HTERT RPE-1 (cell line): ENCODE data around the gene ZNF488.

ENCODE experiments used
- in situ Hi-C: fragments of 300-500 bp; cut with MboI; formaldehyde crosslinking; loops from 4 replicates; pipeline ENCODE4 v1.14.3; 2020; ENCODE audit warnings: low sequenced_read_pairs

Gene ZNF488

DNA sequence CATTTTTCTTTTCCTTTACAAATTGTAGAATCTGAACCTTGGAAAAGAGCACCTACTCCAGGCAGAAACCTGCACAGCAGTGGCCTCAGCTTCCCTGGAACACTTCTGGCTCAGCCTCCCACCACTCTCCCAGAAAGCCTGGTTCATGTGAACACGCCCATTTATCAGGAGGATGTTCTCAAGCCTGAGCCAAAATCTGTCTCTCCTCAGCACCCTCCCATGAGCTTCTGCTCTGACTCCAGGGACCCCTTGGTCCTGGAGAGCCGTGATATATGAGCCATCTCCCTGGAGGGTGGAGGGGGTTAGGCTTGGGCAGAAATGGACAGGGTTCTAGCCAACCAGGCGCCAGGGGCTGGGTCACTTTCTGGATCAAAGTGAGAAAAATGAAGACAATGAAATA, 51.7 kb downstream of the ZNF488 start:
- in situ Hi-C loops = no loop called here

DNA sequence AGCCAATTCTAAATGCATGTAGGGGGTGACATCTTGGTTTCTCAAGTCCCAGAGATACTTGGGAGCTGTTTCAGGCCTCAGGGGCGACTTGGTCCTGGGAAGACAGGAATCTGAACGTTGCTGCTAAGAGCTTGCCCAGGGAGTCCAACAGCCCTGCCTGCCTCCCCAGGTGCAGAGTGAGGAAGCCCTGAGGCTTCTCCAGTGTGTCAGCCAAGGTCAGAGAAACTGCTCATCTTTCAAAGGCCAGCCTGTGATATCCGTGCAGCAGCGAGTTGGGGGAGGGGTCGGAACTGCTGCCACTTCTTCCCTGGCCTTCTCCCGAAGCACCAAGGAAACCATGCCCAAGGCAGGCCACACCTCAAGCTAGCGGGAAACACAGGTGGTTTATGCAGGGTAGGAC, 52.1 kb downstream of the ZNF488 start:
- in situ Hi-C loops = no loop called here

DNA sequence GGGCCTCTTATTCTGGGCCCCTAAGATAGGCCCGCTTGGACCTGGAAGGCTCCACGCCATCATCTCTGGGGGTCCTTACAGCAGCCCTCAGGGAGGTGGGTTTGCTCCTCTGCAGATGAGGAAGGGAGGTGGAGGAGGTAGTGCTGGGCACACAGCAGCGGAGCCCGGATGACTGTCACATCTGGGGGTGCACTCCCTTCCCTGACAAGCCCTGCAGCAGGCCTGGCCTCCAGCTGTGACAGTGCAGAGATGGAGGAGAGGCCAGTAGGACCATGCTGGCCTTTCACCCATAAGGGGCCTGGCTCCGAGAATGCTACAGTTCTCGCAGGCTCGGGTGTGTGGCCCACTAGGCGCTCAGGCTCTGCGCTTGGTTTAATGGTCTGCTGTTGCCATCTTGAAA, 52.6 kb downstream of the ZNF488 start:
- in situ Hi-C loops = no loop called here

DNA sequence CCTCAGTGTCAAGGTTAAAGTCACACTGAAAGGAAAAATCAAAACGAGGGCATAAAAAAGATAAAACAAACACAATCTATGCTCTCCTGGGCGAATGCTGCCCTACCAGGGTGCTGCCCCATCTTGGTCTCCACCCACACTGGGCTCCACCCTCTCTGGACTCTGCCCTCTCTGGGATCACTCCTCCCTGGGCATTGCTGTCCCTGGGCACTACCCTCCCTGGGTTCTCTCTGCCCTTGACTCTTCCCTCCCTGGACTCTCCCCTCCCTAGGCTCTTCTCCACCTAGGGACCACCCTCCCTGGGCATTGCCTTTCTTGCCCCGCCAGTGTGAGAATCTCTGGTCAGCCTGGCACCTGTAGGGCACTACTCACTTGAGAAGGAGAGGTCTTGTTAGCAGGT, 53.3 kb downstream of the ZNF488 start:
- in situ Hi-C loops = no loop called here

DNA sequence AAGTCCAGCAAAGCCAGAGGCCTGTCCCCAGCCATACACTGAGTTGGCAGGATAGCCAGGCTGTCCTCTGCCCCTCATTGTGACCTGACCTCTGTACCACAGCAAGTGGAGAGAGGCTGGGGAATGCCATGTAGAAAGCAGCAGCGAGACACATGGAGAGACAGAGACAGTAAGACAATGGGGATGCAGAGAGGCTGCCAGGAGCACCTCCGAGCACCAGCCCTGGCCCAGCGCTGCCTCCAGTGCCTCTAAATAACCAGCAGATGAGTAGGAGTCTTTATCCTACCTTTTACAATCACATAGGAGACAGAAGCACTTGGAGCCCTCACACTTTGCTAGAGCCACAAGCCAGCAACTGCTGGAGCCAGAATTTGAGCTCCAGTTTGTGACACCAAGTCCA, 53.7 kb downstream of the ZNF488 start:
- in situ Hi-C loops = no loop called here

DNA sequence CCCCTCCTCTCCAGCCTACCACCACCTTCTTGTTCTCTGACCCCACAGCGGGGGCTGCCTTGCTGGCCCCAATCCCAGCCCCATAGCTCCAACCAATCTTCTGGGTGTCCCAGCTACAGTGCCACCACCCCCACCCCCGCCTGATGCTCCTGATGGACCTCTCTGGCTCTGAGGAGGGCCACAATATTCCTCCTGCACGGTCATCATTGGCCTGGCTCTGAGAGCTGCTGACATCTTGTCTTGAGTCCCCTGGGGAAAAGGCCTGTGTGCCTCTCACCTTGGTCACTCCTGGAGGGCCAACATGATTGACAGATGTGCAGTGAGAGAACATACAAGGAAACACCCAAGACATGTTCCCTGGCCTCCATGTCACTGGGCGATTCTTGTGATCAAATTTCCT, 54.2 kb downstream of the ZNF488 start:
- in situ Hi-C loops = no loop called here

DNA sequence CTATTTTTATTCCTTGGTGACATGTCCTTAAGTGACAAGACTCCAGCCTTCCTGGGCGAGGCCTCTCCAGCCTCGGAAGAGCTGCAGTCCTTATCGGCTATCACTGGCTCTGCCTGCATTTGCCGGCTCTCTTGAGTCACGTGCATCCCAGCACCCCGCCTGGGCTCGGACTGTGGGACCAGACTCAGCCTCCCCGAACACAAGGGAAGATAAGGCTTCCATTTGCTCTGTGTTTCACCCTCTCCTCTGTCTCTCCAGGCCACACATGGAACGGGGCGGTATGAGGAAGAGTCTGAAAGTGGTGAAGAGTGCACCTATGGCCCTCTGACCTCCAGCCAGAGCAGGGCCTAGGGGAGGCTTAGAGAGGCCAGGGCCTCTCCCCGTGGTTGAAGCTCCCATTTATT, 57.2 kb downstream of the ZNF488 start:
- in situ Hi-C loops = no loop called here

DNA sequence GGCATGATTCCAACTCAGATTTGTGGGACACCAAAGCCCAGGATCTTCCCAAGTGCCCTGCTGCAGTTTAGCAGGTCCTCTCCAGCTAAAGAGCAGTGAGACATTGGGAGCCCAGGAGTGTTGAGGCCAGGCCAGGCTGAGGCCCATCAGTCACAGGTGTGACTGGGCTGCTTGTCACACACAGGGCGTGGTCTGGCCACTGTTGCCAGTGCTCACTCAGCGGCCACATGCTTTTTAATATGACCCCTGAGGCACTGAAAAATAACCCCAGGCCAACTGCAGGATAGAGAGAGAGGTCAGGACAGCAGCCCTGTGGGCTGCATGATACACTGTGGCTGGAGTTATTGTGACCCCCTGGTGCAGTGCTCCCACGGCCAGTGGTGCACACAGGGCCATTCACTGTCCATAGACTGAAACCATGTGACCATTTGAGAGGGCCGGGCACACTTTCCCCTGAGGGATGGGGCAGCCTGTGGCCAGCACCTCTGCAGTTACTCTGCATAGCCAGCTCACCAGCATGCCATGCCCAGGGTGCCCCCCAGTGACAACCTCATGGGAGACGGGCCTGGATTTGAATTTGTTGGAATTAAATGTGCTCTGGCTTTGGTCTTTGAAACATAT, 57.7 kb downstream of the ZNF488 start:
- in situ Hi-C loops = no loop called here

DNA sequence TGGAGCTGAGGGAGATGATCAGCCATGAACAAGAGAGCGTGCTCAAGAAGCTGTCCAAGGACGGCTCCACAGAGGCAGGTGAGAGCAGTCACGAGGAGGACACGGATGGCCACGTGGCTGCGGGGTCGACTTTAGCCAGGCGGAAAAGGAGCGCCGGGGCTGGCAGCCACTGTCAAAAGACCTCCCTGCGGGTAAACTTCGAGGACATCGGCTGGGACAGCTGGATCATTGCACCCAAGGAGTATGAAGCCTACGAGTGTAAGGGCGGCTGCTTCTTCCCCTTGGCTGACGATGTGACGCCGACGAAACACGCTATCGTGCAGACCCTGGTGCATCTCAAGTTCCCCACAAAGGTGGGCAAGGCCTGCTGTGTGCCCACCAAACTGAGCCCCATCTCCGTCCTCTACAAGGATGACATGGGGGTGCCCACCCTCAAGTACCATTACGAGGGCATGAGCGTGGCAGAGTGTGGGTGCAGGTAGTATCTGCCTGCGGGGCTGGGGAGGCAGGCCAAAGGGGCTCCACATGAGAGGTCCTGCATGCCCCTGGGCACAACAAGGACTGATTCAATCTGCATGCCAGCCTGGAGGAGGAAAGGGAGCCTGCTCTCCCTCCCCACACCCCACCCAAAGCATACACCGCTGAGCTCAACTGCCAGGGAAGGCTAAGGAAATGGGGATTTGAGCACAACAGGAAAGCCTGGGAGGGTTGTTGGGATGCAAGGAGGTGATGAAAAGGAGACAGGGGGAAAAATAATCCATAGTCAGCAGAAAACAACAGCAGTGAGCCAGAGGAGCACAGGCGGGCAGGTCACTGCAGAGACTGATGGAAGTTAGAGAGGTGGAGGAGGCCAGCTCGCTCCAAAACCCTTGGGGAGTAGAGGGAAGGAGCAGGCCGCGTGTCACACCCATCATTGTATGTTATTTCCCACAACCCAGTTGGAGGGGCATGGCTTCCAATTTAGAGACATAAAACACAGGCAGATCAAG, 58.5 kb downstream of the ZNF488 start:
- in situ Hi-C loops = no loop called here

DNA sequence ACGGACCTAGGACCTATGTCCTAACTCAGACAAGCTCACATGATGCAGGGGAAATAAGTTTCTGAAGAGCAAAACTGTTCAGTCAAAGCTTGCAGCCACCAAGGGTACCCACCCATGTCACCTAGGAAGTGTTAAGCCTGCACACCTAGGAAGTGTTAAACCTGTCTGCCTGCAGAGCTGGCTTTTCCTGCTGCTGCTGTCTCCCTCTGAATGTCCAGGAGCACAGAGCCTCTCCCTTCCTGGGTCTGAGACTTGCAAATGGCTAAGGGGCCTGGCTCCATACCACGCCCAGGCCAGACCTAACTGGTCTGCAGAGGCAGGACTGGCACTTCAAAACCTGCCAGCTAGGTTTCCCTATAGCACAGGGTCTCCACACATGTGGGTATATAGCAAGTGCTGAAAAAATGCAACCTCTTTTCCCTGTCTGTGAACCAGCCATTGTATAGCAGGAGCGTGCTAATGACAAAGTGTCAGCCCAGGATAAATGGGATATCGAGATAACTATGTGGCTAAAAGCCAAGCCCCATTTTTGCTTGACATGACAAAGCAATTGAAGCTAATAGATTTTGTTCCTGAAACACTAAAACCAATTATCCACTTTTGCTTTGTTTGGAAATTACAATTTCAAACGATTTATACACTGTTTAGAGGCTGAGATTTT, 60.3 kb downstream of the ZNF488 start:
- in situ Hi-C loops = no loop called here

DNA sequence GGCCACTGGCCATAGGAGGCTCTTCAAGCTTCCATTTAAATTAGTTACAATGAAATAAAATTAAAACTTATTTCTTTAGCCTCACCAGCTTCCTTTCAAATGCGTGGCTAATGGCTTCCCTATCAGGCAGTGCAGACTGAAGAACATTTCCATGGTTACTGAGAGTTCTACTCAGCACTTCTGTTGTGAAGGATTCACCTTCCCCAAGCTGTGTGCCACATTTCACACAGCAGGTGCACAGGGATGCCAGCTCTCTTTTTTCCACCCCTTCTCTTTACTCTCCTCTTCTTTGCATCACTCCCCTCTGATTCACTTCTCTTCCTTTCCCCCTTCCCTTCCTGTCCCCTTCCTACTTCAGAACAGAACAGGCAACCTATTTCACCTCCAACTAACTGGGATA, 61.0 kb downstream of the ZNF488 start:
- in situ Hi-C loops = no loop called here

DNA sequence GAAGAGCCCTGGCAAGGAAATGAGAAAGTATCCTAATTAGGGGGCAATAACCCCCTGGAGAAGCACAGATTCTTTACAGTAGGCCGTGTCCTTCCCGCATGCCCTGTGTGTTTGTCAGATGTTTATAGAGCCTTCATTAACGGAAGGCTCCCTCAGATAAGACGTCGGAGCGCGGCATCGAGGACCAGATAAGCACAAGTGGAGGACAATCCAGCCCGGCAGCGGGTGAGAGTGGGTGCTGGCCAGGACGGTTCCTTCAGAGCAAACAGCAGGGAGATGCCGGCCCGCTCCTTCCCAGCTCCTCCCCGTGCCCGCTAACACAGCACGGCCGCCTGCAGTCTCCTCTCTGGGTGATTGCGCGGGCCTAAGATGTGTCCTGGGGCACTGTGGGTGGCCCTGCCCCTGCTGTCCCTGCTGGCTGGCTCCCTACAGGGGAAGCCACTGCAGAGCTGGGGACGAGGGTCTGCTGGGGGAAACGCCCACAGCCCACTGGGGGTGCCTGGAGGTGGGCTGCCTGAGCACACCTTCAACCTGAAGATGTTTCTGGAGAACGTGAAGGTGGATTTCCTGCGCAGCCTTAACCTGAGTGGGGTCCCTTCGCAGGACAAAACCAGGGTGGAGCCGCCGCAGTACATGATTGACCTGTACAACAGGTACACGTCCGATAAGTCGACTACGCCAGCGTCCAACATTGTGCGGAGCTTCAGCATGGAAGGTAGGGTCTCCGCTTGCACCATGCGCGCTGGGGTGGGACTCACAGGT, 61.6 kb downstream of the ZNF488 start, which contains the start of gene GDF2:
Gene GDF2, plus strand, starts transcription at position 155 of the 762 bp plus-strand sequence. Its CDS starts 215 bp downstream, at position 370.
- in situ Hi-C loops = no loop called here

DNA sequence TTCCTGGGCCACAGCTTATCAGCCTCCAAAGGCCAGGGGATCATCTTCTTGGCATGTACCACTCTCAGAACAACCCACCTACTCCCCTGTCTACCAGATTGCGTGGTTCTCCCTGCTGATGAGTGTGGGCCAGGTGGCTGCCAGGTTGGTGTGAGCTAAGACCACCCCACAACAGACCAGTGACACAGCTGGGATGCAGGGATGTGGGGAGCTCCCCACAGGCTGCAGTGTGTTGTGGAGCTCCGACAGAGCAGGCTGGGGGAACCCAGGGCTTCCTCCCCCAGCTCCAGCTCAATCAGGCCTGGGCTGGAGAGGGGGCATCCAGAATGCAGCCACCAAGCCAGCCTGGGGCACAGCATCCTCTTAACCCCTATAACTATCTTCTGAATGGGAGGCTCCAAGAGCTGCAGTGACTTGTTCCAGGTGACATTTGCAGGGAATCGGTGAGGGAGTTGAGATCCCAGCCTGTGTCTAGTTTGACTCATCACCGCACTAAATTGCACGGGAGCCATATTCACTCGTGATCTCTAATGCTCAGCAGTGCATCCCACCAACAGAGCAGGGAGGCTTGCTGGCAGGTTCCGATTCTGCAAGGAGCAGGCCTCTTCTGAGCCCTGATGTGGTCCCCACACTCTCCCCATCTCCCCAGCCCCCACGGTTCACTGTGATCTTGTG, 62.4 kb downstream of the ZNF488 start:
- in situ Hi-C loops = no loop called here

DNA sequence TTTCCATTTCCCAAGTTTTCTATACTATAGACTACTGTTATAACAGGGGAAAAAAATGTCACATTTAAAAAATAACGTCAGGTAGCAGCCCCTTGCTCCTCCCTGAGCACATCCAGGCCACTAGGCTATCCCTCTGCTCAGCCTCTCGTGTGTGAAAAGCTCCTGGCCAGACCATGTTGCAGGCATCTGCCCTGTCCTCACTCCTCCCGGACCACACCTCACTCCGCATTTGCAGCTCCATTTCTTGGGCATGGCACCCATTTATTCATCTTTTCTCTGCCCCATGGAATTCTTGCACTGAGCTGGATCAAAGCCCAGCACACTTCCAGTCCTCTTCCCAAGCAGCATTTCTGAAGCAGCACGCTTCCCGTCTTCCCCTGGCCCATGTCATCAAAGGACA, 63.3 kb downstream of the ZNF488 start:
- in situ Hi-C loops = no loop called here

DNA sequence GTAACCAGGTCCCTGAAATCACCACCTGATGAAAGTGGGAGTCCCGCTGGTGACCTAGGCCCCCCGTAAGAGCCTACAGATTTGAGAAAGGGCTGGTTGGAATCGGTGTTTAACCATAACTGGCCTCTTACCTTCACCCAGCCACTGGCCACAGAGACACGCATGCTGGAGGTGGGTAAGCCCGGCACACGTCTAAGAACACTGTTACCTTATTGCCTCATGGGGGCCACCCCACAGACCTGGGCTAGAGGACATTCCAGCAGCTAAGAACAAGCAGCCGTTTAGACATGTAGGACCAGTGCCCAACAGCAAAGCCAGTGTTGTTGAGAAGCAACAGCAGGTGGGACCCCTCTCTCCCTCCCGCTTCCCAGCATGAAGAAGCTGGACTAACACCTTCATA, 64.3 kb downstream of the ZNF488 start:
- in situ Hi-C loops = no loop called here

DNA sequence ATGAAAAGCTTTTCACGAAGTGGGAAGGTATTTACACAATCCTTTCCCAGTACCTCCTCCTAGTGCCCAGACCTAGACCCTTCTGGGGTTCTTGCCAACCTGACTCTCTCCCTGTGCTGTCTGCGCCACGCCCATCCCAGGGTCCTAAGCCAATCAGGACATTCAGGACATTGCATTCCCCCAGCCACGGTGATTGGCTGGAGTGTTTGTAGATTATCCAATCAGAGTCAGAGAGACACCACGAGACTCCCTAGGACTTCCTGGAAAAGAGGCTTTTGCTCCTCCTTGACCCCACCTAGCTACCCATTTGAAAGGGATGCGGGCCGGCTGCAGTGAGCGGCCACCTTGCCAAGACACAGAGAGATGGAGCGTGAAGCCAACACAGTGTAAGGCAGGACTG, 65.4 kb downstream of the ZNF488 start:
- in situ Hi-C loops = no loop called here

DNA sequence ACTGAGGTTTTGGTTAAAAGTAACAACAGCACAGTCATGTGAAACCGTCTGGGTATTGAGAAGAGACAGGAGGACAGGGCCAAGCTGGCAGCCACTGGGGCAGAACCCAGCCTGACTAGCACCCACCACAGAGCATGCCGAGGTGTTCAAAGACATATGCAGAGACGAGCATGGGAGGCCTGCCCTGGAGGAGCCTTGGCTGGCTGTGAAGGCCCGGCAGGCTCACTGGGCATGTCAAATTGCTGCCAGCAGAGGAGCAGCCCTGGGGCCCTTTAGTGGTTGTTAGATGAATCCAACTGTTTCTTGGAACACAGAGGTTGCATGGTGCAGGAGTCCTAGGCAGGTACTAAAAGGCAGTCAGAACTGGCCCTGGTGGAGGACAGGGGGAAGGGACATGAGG, 66.8 kb downstream of the ZNF488 start:
- in situ Hi-C loops = no loop called here

DNA sequence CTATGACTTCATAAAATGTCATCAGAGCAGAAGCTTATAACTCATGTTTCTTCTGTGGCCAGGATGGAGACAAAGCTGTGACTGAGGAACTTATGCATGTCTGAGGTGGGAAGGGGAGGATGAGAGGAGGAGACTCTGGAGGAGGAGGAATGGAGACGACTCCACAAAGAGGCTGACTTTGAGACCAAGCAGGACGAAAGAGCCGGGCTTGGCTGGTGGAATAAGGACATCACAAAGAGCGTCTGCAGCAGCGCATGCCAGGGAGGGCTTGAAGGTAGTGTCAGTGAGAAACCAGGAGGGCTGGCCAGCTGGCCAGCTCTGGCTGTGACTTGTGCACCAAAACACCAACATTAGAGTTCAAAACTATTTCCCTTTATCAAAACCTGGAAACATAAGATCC, 68.0 kb downstream of the ZNF488 start:
- in situ Hi-C loops = no loop called here
